Measurements from ENCODE around the gene CELF2. TPM values are rescaled to one million over a fixed set of nuclear protein-coding genes. Genes with fewer than 3 reads are reported as not detected.

The CELF2 gene
- total RNA-seq, 4 donors from 2014 or later: 28.7 to 55.4 (median 35.0) TPM

DNA sequence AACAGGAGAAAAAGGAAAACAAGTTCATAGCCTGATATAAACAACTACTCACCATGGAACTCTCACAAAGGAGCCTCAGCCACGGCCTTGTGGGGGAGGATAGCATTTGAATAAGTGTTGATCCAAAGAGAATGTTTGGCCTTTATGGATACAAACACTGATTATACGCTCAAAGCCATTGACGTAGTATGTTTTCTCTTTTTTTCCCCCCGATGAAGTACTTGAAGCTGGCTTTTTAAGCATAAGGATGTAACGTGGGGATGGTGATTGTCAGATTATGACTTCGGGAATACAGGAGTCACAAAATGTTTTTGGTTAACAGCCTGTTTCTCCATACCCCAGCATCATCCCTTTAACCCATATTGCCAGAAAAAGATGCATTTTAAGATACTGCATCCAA is 39.8 kb downstream of the CELF2 start:
- no peaks in the 10 kb centered on the region for H3K36me3 ChIP-seq
- H3K9me3 ChIP-seq: no peaks in the 10 kb centered on the region
- H3K27me3 ChIP-seq: no peaks in the 10 kb centered on the region
- H3K4me3 ChIP-seq (replicated peaks in 1 of 3): no peak overlapping the region
- intact Hi-C loops (cut with DNase I): no loop called here
- TF ChIP-seq, protein P1, sequence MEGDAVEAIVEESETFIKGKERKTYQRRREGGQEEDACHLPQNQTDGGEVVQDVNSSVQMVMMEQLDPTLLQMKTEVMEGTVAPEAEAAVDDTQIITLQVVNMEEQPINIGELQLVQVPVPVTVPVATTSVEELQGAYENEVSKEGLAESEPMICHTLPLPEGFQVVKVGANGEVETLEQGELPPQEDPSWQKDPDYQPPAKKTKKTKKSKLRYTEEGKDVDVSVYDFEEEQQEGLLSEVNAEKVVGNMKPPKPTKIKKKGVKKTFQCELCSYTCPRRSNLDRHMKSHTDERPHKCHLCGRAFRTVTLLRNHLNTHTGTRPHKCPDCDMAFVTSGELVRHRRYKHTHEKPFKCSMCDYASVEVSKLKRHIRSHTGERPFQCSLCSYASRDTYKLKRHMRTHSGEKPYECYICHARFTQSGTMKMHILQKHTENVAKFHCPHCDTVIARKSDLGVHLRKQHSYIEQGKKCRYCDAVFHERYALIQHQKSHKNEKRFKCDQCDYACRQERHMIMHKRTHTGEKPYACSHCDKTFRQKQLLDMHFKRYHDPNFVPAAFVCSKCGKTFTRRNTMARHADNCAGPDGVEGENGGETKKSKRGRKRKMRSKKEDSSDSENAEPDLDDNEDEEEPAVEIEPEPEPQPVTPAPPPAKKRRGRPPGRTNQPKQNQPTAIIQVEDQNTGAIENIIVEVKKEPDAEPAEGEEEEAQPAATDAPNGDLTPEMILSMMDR (IDR thresholded peaks at IDR 0.05): no peak
- TF ChIP-seq POLR2A (IDR thresholded peaks at IDR 0.05): no peak
- no peak overlapping the region for H3K27ac ChIP-seq
- DNase-seq: no peak
- WGBS, 2 donors: 85 to 92% methylated on average over 6 of the region's 6 CpGs
- H3K4me1 ChIP-seq: no peaks in the 10 kb centered on the region

DNA sequence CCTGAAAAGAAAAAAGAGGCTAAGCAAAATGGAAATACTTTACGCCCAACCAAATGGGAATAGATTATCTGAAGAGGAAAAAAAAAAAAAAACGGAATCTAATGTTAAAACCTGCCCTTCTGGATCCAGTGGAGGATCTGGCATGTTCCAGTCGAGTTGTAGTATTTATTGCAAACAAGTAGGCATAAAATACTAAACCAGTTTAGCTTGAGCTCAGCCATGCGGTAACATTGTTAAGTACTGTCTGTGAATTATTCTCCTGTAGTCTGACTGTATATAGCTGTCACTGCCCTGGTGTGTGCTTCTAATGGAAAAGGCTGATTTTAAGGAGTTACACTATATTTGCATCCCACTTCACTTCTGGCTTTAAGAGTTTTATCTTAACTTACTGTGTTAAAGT is 40.3 kb downstream of the CELF2 start:
- peak in 1 of 2 donors; percentile 26 for DNase-seq

DNA sequence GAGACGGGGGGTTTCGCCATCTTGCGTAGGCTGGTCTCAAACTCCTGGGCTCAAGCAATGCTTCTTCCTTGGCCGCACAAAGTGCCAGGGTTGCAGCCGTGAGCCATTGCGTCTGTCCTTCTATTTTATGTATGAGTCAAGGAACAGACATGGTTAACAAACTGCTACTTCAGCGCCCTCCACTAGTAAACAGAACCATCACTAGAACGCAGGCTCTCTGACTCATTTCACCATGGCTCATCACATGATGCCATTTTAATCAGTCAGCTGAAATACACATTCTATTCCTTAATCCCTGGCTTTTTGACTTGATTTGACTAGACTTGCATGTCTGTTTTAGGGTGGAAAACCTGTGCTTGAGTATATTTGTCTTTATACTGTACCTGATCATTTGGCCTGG is 41.3 kb downstream of the CELF2 start:
- Histone ChIP-seq H3K4me3 (replicated peaks in 1 of 3) (no peak overlapping the region), H3K27ac (no peak overlapping the region), H3K36me3 (no peaks in the 10 kb centered on the region), H3K9me3 (no peaks in the 10 kb centered on the region), H3K27me3 (no peaks in the 10 kb centered on the region), H3K4me1 (no peaks in the 10 kb centered on the region)
- TF ChIP-seq, protein P1 (IDR thresholded peaks at IDR 0.05): no peak
- TF ChIP-seq POLR2A (IDR thresholded peaks at IDR 0.05): no peak
- no peak for DNase-seq
- 93 to 94% methylated on average over 8 of the region's 8 CpGs for WGBS, 2 donors
- intact Hi-C loops (cut with DNase I): no loop called here

More for the DNA sequence above, 40.3 kb downstream of the CELF2 start:
- no peak for TF ChIP-seq POLR2A (IDR thresholded peaks at IDR 0.05)
- TF ChIP-seq, protein P1 (IDR thresholded peaks at IDR 0.05): no peak
- Histone ChIP-seq H3K27me3 (no peaks in the 10 kb centered on the region), H3K4me1 (no peaks in the 10 kb centered on the region), H3K4me3 (replicated peaks in 1 of 3) (no peak overlapping the region), H3K9me3 (no peaks in the 10 kb centered on the region), H3K36me3 (no peaks in the 10 kb centered on the region), H3K27ac (no peak overlapping the region)
- WGBS, 2 donors: 34 to 46% methylated on average over 4 of the region's 4 CpGs
- intact Hi-C loops (cut with DNase I): no loop called here

DNA sequence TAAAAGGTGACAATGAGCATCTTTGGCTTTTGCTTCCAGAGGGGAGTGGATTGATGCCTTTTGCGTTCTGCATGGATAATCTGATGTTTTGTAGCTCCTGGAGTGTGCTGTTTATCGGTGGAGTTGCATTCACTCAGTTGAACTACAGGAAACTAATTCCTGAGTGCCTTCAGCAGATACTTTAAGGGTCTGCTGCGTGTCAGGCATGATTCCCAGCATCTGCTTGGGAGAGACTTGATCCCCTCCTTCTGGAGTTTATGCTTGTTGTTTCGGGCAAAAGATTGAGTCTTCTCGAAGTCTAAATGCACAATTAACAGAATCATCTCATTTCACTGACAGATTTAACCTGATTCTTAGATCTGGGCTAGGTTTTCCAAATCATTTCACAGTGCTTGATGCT is 46.2 kb downstream of the CELF2 start:
- Histone ChIP-seq H3K9me3 (no peaks in the 10 kb centered on the region), H3K4me3 (replicated peaks in 1 of 3) (no peak overlapping the region), H3K27me3 (no peaks in the 10 kb centered on the region), H3K27ac (no peak overlapping the region), H3K4me1 (no peaks in the 10 kb centered on the region), H3K36me3 (no peaks in the 10 kb centered on the region)
- WGBS, 2 donors: 66 to 69% methylated on average over 5 of the region's 5 CpGs
- no peak for DNase-seq
- intact Hi-C loops (cut with DNase I): no loop called here
- TF ChIP-seq POLR2A (IDR thresholded peaks at IDR 0.05): no peak
- TF ChIP-seq, protein P1 (IDR thresholded peaks at IDR 0.05): no peak

DNA sequence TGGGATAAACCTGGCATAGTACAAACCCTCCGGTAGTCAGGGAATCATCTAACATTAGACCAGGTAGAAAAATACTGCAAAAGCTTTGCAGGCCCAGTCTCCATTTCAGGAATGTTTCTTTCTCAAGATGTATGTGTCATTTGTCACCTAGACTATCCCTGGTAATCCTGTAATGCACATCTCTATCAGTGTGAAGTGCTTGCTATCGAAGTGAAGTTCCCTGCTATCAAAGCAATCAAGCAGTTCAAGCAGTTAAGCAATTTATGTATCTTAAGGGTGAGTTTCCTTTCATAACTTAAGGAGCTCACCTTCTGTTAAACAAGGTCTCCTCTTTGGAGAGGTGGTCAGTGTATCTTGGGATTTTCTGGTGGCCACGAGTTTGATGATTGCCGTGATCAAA is 47.2 kb downstream of the CELF2 start:
- Histone ChIP-seq H3K9me3 (no peaks in the 10 kb centered on the region), H3K27ac (no peak overlapping the region), H3K4me3 (replicated peaks in 1 of 3) (no peak overlapping the region), H3K27me3 (no peaks in the 10 kb centered on the region), H3K36me3 (no peaks in the 10 kb centered on the region), H3K4me1 (no peaks in the 10 kb centered on the region)
- TF ChIP-seq, protein P1 (IDR thresholded peaks at IDR 0.05): no peak
- no peak for TF ChIP-seq POLR2A (IDR thresholded peaks at IDR 0.05)
- DNase-seq: no peak
- intact Hi-C loops (cut with DNase I): no loop called here
- 91 to 92% methylated on average over 4 of the region's 4 CpGs for WGBS, 2 donors

Measured in thyroid gland (tissue), 4 donors.